Activated T-helper 1 cell treated with Interleukin-2 at 50 U/mL for 16 hours (primary cell): ENCODE measurements around the gene SPHK1.
"Not testable (repeated sequence)": the region's sequence is repeated elsewhere in the genome, so short reads cannot be mapped to it uniquely, and the experiment has no call there.

Source experiments
- DNase-seq: peaks from one replicate; pipeline ENCODE4 v3.0.0-alpha.2; 2020; ENCODE audit warnings: low read depth

The SPHK1 gene

DNA sequence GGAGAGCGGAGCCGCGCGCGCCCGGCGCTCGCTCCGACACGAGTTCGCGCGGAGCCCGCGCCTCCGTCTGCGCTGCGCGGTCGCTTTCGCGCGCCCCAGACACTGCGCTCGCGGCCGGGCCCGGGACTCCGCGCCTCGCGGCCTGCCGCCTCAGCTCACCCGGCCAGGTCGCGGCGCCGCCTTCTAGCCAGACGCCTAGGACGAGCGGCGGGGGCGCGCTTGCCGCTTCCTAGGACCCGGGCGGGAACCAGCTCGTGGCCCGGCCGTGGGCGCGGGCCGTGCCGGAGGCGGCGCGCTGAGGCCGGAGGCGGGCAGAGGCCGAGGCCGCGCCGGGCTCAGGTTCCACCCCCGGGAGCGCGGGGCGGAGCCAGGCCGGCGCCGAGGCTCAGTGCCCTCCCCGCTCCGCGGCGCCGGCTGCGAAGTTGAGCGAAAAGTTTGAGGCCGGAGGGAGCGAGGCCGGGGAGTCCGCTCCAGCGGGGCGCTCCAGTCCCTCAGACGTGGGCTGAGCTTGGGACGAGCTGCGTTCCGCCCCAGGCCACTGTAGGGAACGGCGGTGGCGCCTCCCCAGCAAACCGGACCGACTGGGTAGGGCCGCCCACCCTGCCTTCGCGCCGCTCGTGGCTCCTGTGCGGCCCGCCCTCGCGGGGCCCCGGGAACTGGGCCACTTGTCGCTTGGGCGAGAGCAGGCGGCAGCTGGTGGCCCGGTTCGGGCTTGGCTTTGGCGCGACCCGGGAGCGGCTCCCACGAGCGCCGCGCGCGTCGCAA is at the start of gene SPHK1:
SPHK1 (plus strand) TSS at position 388 of the 765 bp plus-strand sequence. CDS start 1,036 bp downstream, outside the sequence.
- DNase-seq, result no peak

GRCh38 chr17:76335716-76336381 is 48.6 kb upstream of the SPHK1 start:
- no peak for DNase-seq

DNA sequence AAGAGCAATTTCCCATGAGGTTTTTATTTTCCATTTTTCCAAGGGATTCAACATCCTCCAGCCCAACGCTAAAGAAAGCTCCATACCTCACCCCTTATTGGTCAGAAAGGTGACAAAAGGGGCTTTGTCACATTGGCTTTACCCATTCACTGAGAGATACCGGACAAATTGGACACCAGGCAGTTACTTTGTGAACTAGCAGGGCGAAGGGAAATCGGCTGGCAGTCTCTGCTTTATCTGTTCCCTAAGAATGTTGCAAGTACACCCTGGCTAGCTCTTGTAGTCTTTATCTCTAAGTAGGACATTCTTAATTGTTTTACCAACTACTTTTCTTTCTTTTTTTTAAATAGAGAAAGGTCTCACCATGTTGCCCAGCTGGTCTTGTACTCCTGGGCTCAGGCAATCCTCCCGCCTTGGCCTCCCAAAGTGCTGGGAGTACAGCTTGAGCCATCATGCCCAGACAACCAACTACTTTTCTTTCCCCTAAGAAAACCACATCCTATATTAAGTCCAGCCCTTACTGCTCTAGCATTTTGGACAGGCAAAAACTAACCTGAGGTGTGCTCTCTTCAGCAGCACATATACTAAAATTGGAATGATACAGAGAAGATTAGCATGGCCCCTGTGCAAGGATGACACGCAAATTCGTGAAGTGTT is 47.5 kb upstream of the SPHK1 start:
- no peak for DNase-seq

DNA sequence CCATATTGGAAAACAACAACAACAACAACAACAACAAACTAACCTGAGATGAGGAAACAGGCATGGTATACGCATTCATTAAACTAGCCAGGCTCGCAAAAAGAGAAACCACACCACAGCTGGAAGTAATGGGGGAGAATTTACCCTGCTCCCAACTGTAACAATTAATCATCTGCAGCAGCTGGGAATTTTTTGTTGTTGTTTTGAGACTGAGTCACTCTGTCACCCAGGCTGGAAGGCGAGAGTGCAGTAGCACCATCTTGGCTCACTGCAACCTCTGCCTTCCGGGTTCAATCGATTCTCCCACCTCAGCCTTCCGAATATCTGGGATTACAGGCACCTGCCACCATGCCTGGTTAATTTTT is 47.0 kb upstream of the SPHK1 start:
- no peak for DNase-seq

DNA sequence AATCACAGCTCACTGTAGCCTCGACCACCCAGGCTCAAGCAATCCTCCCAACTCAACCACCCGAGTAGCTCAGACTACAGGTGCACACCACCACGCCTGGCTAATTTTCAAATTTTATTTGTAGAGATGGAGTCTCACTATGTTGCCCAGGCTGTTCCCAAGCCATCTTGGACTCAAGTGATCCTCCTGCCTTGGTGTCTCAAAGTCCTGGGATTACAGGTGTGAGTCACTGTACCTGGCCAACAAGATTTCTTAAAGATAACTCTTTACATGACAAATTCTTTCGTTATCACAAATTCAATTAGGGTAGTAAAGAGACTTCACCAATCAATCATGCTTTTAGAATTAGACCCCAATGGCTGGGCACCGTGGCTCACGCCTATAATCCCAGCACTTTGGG is 43.1 kb upstream of the SPHK1 start:
- no peak for DNase-seq

DNA sequence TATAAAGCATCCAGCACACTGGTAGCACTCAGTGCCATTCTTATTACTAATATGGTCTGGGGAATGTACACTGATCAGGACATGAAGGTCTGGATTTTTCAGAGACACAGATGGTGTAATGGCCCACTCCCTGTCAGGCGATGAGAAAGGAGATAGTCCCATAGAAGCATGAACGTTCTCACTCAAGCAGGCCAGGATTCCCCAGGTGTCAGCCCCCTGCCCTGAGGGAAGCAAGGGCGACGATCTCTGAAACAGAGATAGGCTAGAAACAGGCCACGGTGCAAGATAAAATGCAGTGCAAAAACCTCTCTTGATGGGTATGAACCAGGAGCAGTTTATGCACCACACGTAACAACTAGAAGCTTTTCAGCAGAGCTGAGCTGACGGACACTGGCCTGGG is 41.3 kb upstream of the SPHK1 start:
- DNase-seq, result no peak

GRCh38 chr17:76345377-76345974 is 38.9 kb upstream of the SPHK1 start:
- DNase-seq, result no peak

GRCh38 chr17:76346936-76347335 is 37.5 kb upstream of the SPHK1 start:
- not testable (repeated sequence) for DNase-seq

DNA sequence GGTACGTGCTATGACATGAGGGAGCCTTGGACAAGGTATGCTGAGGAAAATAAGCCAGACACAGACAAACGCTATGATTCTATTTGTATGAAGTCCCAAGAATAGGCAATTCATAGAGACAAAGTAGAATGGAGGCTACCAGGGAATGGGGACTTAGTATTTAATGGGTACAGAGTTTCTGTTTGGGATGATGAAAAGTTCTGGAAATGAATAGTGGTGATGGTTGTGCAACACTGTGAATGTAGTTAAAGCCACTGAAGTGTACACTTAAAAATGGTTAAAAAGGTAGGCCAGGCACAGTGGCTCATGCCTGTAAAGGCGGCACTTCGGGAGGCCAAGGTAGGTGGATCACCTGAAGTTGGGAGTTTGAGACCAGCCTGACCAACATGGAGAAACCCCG is 33.9 kb upstream of the SPHK1 start:
- no peak for DNase-seq

- DNase-seq, result no peak
These were observed 32.8 kb upstream of the SPHK1 start for GRCh38 chr17:76351526-76352071.

DNA sequence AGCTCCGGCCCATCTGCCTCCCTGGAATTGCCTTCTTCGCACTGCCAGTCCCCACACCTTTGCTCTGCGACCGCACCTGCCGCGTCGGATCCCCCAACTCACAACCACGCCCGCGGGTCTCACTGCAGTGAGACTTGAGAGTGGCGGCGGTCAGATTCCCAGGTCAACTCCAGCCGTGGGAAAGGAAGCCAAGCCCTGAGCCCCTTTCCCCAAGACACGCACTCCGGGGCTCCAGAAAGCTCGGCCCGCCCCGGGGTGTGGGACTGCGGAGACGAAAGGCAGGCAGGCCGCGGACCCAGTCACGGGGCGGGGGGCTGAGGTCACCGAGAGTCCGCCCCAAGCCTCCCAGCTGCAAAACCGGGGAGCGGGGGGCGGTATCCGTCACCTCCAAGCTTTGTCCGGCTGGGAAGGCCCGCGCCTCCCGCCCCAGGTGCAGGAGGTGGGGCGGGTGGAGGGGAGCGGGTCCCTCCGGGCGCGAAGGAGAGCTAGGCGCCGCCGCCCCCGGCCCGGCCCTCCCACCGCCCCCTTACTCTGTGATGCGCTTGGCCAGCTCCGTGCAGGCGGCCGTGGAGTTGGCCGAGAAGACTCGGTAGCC is 31.3 kb upstream of the SPHK1 start:
- DNase-seq, result peak; percentile 1

GRCh38 chr17:76353599-76354316 is 30.7 kb upstream of the SPHK1 start, which contains the start of gene PRPSAP1:
TSS of gene PRPSAP1 (minus strand) at chr17:76353916. CDS start at chr17:76353703, 213 bp downstream.
- DNase-seq, result peak; percentile 61

GRCh38 chr17:76354317-76354729 is 30.1 kb upstream of the SPHK1 start:
- no peak for DNase-seq

DNA sequence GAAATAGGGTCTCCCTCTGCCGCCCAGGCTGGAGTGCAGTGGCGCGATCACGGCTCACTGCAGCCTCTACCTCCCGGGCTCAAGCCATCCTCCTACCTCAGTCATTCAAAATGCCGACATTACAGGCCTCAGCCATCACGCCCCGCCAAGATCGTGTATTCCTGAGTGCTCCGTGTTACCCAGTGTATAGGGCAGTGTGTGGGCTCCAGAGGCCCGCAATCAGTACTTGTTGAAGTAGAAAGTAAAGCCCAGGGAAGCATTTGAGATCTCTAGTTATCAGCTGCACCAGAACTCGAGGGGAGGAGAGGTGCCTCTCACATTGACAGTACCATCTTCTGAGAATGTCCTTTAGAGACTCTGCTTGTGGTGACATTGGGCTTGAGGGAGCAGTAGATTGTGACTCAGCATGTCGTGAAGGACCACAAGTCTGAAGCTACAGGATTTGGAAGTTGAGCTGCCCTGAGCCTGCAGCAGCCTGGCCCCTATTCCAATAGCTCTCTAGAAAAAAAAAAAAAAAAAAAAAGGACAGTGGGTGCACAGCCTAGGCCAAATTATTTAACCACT is 29.6 kb upstream of the SPHK1 start:
- DNase-seq, result no peak

DNA sequence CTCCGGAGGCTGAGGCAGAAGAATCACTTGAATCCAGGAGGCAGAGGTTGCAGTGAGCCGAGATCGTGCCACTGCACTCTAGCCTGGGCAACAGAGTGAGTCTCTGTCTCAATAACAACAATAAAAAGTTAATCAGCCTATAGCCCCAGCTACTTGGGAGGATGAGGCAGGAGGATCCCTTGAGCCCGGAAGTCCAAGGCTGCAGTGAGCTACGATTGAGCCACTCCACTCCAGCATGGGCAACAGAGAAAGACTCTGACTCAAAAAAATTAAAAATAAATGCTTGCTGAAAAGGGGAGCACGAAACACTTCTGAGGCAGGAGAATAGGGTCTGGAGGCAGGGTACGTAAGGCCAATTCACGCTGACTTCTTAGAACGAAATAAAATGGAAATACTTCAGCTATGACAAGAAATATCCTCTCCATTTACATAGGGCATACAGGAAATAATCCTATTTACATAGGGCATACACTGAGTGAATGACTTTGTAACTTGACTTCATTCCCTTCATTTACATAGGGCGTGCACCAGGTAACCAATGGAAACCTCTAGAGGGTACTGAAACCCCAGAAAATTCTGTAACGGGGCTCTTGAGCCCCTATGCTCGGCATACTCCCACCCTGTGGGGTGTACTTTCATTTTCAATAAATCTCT is 27.5 kb upstream of the SPHK1 start:
- DNase-seq, result no peak

GRCh38 chr17:76357597-76358158 is 26.7 kb upstream of the SPHK1 start:
- DNase-seq, result no peak

DNA sequence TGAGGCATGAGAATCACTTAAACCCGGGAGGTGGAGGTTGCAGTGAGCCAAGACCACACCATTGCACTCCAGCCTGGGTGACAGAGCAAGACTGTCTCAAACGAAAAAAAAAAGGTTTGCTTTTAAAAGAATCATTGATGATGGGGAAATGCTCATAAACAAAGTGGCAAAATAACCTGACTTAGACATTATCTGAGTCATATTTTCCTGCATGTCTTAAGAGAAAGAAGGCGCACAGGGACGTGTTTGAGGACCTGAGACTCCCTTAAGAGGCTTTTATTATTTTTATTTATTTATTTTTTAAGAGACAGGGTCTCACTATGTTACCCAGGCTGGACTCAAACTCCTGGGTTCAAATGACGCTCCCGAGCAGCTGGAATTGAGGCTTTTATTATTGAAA is 25.0 kb upstream of the SPHK1 start:
- no peak for DNase-seq

DNA sequence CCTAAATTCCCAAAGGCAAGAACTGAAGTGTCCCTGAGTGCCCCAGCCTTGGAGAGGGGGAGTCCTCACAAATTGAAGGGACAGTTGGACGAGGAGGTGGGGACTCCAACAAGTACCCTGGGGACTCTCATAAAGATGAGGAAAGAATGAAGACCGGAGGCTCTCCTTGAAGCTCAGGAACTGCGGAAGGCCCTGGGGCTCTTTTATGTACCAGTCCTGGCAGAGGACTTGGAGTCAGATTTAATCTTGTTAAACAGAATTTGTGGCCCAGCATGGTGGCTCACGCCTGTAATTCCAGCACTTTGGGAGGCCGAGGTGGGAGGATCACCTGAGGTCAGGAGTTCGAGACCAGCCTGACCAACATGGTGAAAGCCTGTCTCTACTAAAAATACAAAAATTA is 24.6 kb upstream of the SPHK1 start:
- DNase-seq, result not testable (repeated sequence)

GRCh38 chr17:76360461-76360860 is 23.9 kb upstream of the SPHK1 start:
- no peak for DNase-seq
